IMR-90 (cell line): Measurements from ENCODE around the gene TFIP11. TPM values are rescaled to one million over a fixed set of nuclear protein-coding genes. Genes with fewer than 3 reads are reported as not detected.

Experiments
- ATAC-seq: fragments of 200-7000 bp; cut with Tn5 transposase; 2 replicates; pipeline ENCODE4 v1.9.1; 2020; ENCODE audit warnings: low read depth, mild to moderate bottlenecking, moderate library complexity
- BruUV-seq: library from RNA; stranded (reverse); fragments of 400-500 nt; replicated peaks from 2 replicates; lab custom pipeline; 2021; lab: Mats Ljungman, UMichigan
- CTCF ChIA-PET: fragments of 300-600 bp; formaldehyde crosslinking; extraction: SDS; loops from one replicate; lab custom pipeline; 2021; ENCODE audit warnings: antibody characterized with exemption; lab: Yijun Ruan, JAX
- POLR2A ChIA-PET: fragments of 300-600 bp; sonication (Branson Sonifier 250); formaldehyde crosslinking; loops from one replicate; lab custom pipeline; 2022; ENCODE audit warnings: antibody characterized with exemption; ENCODE audit not compliant: unreplicated experiment; lab: Charles Lee
- DNase-seq: peaks from one replicate; pipeline ENCODE4 v3.0.0; 2013
- H2AFZ ChIP-seq: replicated peaks from 2 replicates; pipeline ENCODE3; 2013; ENCODE audit warnings: low read length, mild to moderate bottlenecking; ENCODE audit not compliant: poor library complexity
- H2AK5ac ChIP-seq: 2 replicates; pipeline ENCODE4 v1.6.1; 2013; ENCODE audit warnings: low read depth, low read length, inconsistent platforms
- H2AK9ac ChIP-seq: replicated peaks from 2 replicates; pipeline ENCODE3; 2013; ENCODE audit warnings: mild to moderate bottlenecking, low read depth, low read length, moderate library complexity; ENCODE audit not compliant: poor library complexity
- H2BK120ac ChIP-seq: 2 replicates; pipeline ENCODE4 v1.6.1; 2013; ENCODE audit warnings: low read depth, low read length, inconsistent platforms
- H2BK15ac ChIP-seq: 3 replicates; pipeline ENCODE4 v1.6.1; 2013; ENCODE audit warnings: low read depth, low read length, inconsistent platforms
- H2BK20ac ChIP-seq: 2 replicates; pipeline ENCODE4 v1.6.1; 2013; ENCODE audit warnings: low read depth, mild to moderate bottlenecking, inconsistent platforms, low read length, moderate library complexity
- H2BK5ac ChIP-seq: 2 replicates; pipeline ENCODE4 v1.6.1; 2013; ENCODE audit warnings: mild to moderate bottlenecking, low read depth, low read length, inconsistent platforms; ENCODE audit not compliant: poor library complexity, severe bottlenecking
- H3K14ac ChIP-seq: replicated peaks from 2 replicates; pipeline ENCODE4 v1.6.1; 2013; ENCODE audit warnings: low read depth, low read length, inconsistent platforms
- H3K18ac ChIP-seq: 2 replicates; pipeline ENCODE4 v1.6.1; 2013; ENCODE audit warnings: low read depth, low read length, control low read depth
- H3K23ac ChIP-seq: 2 replicates; pipeline ENCODE4 v1.6.1; 2013; ENCODE audit warnings: low read depth, low read length, inconsistent platforms
- H3K27ac ChIP-seq: 2 replicates; pipeline ENCODE4 v1.5.1; 2013; ENCODE audit warnings: mild to moderate bottlenecking, control low read depth, low read length; ENCODE audit not compliant: insufficient read depth
- H3K27me3 ChIP-seq: 2 replicates; pipeline ENCODE4 v1.6.1; 2013; ENCODE audit warnings: low read length; ENCODE audit not compliant: control insufficient read depth, insufficient read depth
- H3K36me3 ChIP-seq: 2 replicates; pipeline ENCODE4 v1.6.1; 2013; ENCODE audit warnings: low read length, mixed read lengths; ENCODE audit not compliant: control insufficient read depth, insufficient read depth
- H3K4ac ChIP-seq: 2 replicates; pipeline ENCODE4 v1.6.1; 2013; ENCODE audit warnings: low read depth, low read length, inconsistent platforms
- H3K4me1 ChIP-seq: 2 replicates; pipeline ENCODE4 v1.6.1; 2013; ENCODE audit warnings: low read length, mixed read lengths; ENCODE audit not compliant: control insufficient read depth, insufficient read depth
- H3K4me2 ChIP-seq: 2 replicates; pipeline ENCODE4 v1.6.1; 2013; ENCODE audit warnings: low read depth, mild to moderate bottlenecking, control low read depth, low read length, moderate library complexity
- H3K4me3 ChIP-seq: 2 replicates; pipeline ENCODE4 v1.5.1; 2013; ENCODE audit warnings: low read depth, mild to moderate bottlenecking, control low read depth, low read length, moderate library complexity; ENCODE audit not compliant: insufficient read depth
- H3K56ac ChIP-seq: 2 replicates; pipeline ENCODE4 v1.6.1; 2013; ENCODE audit warnings: low read length, inconsistent platforms; ENCODE audit not compliant: insufficient read depth; ENCODE audit errors: extremely low read depth
- H3K79me1 ChIP-seq, 2 experiments: 2 replicates each; pipeline ENCODE4 v1.6.1; 2013; ENCODE audit warnings: low read length in 2 of 2, inconsistent platforms in 1 of 2, low read depth in 1 of 2
- H3K9ac ChIP-seq: 2 replicates; pipeline ENCODE4 v1.6.1; 2013; ENCODE audit warnings: low read depth, low read length, control low read depth
- H3K9me1 ChIP-seq: 2 replicates; pipeline ENCODE4 v1.6.1; 2013; ENCODE audit warnings: low read length, inconsistent platforms; ENCODE audit not compliant: insufficient read depth
- H3K9me3 ChIP-seq: 2 replicates; pipeline ENCODE4 v1.6.1; 2013; ENCODE audit warnings: low read length; ENCODE audit not compliant: control insufficient read depth, insufficient read depth
- H4K20me1 ChIP-seq: 2 replicates; pipeline ENCODE4 v1.6.1; 2013; ENCODE audit warnings: low read length, inconsistent platforms; ENCODE audit not compliant: insufficient read depth
- H4K5ac ChIP-seq: 2 replicates; pipeline ENCODE4 v1.6.1; 2013; ENCODE audit warnings: mild to moderate bottlenecking, low read depth, low read length, control low read depth
- H4K8ac ChIP-seq, 2 experiments: 2 replicates each; pipeline ENCODE4 v1.6.1; 2013; ENCODE audit warnings: low read depth in 2 of 2, low read length in 2 of 2, control low read depth in 1 of 2, inconsistent platforms in 1 of 2
- H4K91ac ChIP-seq: 2 replicates; pipeline ENCODE4 v1.6.1; 2013; ENCODE audit warnings: low read depth, low read length, inconsistent platforms; ENCODE audit not compliant: insufficient read depth
- BHLHE40 ChIP-seq: fragments of 150-350 bp; IDR thresholded peaks from 2 replicates; pipeline ENCODE4 v1.6.1; 2016; ENCODE audit warnings: mild to moderate bottlenecking, low read depth, low read length
- CEBPB ChIP-seq: IDR thresholded peaks from 2 replicates; pipeline ENCODE4 v1.6.1; 2012; ENCODE audit warnings: low read depth, low read length, improper control_type of control experiment
- CHD1 ChIP-seq: IDR thresholded peaks from 2 replicates; pipeline ENCODE4 v1.6.1; 2012; ENCODE audit warnings: low read depth, low read length, improper control_type of control experiment
- FOS ChIP-seq: fragments of 150-350 bp; IDR thresholded peaks from 2 replicates; pipeline ENCODE4 v1.6.1; 2016; ENCODE audit warnings: low read depth, low read length
- MAFK ChIP-seq: IDR thresholded peaks from 2 replicates; pipeline ENCODE4 v1.6.1; 2012; ENCODE audit warnings: low read depth, low read length, improper control_type of control experiment
- MAZ ChIP-seq: IDR thresholded peaks from 2 replicates; pipeline ENCODE4 v1.6.1; 2012; ENCODE audit warnings: low read depth, mild to moderate bottlenecking, low read length, improper control_type of control experiment, moderate library complexity, borderline replicate concordance
- MXI1 ChIP-seq: IDR thresholded peaks from 2 replicates; pipeline ENCODE4 v1.6.1; 2012; ENCODE audit warnings: low read depth, mild to moderate bottlenecking, low read length, moderate library complexity, borderline replicate concordance
- NFE2L2 ChIP-seq: fragments of 150-350 bp; IDR thresholded peaks from 2 replicates; pipeline ENCODE4 v1.6.1; 2016; ENCODE audit warnings: low read depth, mild to moderate bottlenecking, low read length
- POLR2A ChIP-seq: IDR thresholded peaks from 2 replicates; pipeline ENCODE4 v1.6.1; 2012; ENCODE audit warnings: mild to moderate bottlenecking, low read depth, low read length
- RAD21 ChIP-seq: IDR thresholded peaks from 2 replicates; pipeline ENCODE4 v1.6.1; 2012; ENCODE audit warnings: low read length, improper control_type of control experiment
- RCOR1 ChIP-seq: IDR thresholded peaks from 2 replicates; pipeline ENCODE4 v1.6.1; 2012; ENCODE audit warnings: mild to moderate bottlenecking, low read length, improper control_type of control experiment; ENCODE audit not compliant: insufficient replicate concordance
- RFX5 ChIP-seq: IDR thresholded peaks from 2 replicates; pipeline ENCODE4 v1.8.0; 2012; ENCODE audit warnings: low read depth, mild to moderate bottlenecking, low read length, moderate library complexity
- SMC3 ChIP-seq: fragments of 150-350 bp; IDR thresholded peaks from 2 replicates; pipeline ENCODE4 v1.6.1; 2016; ENCODE audit warnings: low read depth, mild to moderate bottlenecking, antibody characterized with exemption, low read length, moderate library complexity
- WGBS, 2 experiments: methylation state at CpG; one replicate each; pipeline versions ENCODE4 v1.1.5 to v1.1.7; 2013; ENCODE audit warnings: missing lambda C conversion rate in 2 of 2; ENCODE audit not compliant: insufficient read length in 1 of 2; ENCODE audit errors: extremely low coverage in 2 of 2; 5-methylcytosine and 5-hydroxymethylcytosine counted together
- dilution Hi-C: fragments of 300-500 bp; cut with HindIII; formaldehyde crosslinking; loops from one replicate; pipeline ENCODE4 v1.14.3; 2018; ENCODE audit warnings: low sequenced_read_pairs; ENCODE audit not compliant: unreplicated experiment
- in situ Hi-C: fragments of 300-500 bp; cut with MboI; formaldehyde crosslinking; loops from 3 replicates; pipeline ENCODE4 v1.14.3; 2019; ENCODE audit warnings: low sequenced_read_pairs, inconsistent platforms, mixed read lengths
- intact Hi-C: fragments of 100-400 bp; cut with micrococcal nuclease; formaldehyde crosslinking; loops from 2 replicates; pipeline ENCODE4 v1.10.0; 2022
- polyA plus RNA-seq, 3 experiments: library from polyadenylated mRNA; depleted of rRNA; stranded (reverse); fragments of >200 nt; gene quantifications; 2 replicates each; pipeline ENCODE4 v1.2.3, GENCODE V29; 2012; ENCODE audit warnings: low replicate concordance in 1 of 3
- total RNA-seq: library from RNA; depleted of rRNA; stranded (reverse); fragments of >200 nt; gene quantifications from 2 replicates; pipeline ENCODE4 v1.2.3, GENCODE V29; 2012
- TF ChIP-seq, protein P1 (sequence below): fragments of 150-350 bp; IDR thresholded peaks from 2 replicates; pipeline ENCODE4 v1.6.1; 2017; ENCODE audit warnings: mild to moderate bottlenecking, antibody characterized with exemption, low read length, low read depth
- TF ChIP-seq, protein P2 (sequence below): conservative IDR thresholded peaks from 2 replicates; pipeline ENCODE4 v1.5.1; 2012; ENCODE audit warnings: mild to moderate bottlenecking, low read depth, low read length, improper control_type of control experiment
- TF ChIP-seq, protein P3 (sequence below): fragments of 150-350 bp; IDR thresholded peaks from 2 replicates; pipeline ENCODE4 v1.6.1; 2016; ENCODE audit warnings: low read depth, mild to moderate bottlenecking, low read length, moderate library complexity, borderline replicate concordance

The TFIP11 gene
- total and polyA plus RNA-seq, 2 of the 4 experiments (the other 2 are of a cell fraction) = 22.5 to 43.2 TPM

DNA sequence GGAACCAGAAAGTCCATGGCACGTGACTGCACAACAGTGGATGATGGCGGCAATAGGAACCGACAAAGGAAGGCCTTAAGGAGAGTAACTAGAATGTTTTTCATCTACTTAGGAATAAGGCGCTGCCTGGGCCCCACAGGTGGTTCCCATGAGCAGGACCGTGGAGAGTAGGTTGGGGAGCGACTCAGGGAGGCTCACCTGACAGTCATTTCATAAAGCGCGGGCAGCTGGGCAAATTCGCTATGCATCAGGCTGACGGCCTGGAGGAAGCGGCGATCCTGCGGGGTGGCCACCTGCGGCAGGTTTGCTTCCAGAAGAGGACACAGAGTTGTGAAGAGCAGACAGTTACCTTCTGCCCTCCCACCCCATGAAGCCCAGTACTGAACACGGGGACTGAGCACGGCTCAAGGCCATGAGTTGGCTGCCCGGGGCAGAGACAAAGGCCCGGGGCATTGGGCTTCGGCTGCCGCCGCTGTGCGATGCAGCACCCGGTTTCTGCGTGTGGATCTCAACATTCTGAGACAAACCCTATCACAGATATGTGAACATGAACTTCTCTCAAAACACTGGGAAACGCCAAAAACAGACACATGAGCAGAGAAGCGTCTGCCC lies 54.5 kb downstream of the TFIP11 start:
- Histone ChIP-seq H3K56ac (no peak overlapping the region), H4K8ac (no peak overlapping the region), H2BK15ac (no peak overlapping the region), H3K79me1 (peaks cover 3 to 15% of the 10 kb centered on the region in 2 experiments), H3K4me2 (no peak overlapping the region), H3K9me1 (no peaks in the 10 kb centered on the region), H3K27me3 (no peaks in the 10 kb centered on the region), H4K20me1 (0 out of 2 replicates have a peak, but pooled peaks cover 6% of the 10 kb centered on the region), H2AFZ (no peak overlapping the region), H3K27ac (no peak overlapping the region), H3K23ac (no peak overlapping the region), H3K9ac (no peak overlapping the region), H2BK20ac (no peak overlapping the region), H4K91ac (no peak overlapping the region), H3K4ac (no peak overlapping the region), H3K36me3 (peaks cover 37% of the 10 kb centered on the region), H2AK5ac (no peak overlapping the region), H3K18ac (no peak overlapping the region), H2AK9ac (no peak overlapping the region), H3K14ac (no peak overlapping the region), H3K9me3 (no peaks in the 10 kb centered on the region), H4K5ac (no peak overlapping the region), H2BK120ac (no peak overlapping the region), H2BK5ac (no peak overlapping the region), H3K4me1 (no peaks in the 10 kb centered on the region), H3K4me3 (no peak overlapping the region)
- DNase-seq = no peak
- CTCF ChIA-PET = no interaction called here
- TF ChIP-seq MAFK (no peak), MAZ (no peak), RCOR1 (no peak), FOS (no peak), RFX5 (no peak), POLR2A (no peak), NFE2L2 (no peak), SMC3 (no peak), MXI1 (no peak), RAD21 (no peak), CHD1 (no peak), BHLHE40 (no peak), CEBPB (no peak)
- TF ChIP-seq, protein P1, sequence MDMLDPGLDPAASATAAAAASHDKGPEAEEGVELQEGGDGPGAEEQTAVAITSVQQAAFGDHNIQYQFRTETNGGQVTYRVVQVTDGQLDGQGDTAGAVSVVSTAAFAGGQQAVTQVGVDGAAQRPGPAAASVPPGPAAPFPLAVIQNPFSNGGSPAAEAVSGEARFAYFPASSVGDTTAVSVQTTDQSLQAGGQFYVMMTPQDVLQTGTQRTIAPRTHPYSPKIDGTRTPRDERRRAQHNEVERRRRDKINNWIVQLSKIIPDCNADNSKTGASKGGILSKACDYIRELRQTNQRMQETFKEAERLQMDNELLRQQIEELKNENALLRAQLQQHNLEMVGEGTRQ = no peak
- TF ChIP-seq, protein P2, sequence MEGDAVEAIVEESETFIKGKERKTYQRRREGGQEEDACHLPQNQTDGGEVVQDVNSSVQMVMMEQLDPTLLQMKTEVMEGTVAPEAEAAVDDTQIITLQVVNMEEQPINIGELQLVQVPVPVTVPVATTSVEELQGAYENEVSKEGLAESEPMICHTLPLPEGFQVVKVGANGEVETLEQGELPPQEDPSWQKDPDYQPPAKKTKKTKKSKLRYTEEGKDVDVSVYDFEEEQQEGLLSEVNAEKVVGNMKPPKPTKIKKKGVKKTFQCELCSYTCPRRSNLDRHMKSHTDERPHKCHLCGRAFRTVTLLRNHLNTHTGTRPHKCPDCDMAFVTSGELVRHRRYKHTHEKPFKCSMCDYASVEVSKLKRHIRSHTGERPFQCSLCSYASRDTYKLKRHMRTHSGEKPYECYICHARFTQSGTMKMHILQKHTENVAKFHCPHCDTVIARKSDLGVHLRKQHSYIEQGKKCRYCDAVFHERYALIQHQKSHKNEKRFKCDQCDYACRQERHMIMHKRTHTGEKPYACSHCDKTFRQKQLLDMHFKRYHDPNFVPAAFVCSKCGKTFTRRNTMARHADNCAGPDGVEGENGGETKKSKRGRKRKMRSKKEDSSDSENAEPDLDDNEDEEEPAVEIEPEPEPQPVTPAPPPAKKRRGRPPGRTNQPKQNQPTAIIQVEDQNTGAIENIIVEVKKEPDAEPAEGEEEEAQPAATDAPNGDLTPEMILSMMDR = no peak
- TF ChIP-seq, protein P3, sequence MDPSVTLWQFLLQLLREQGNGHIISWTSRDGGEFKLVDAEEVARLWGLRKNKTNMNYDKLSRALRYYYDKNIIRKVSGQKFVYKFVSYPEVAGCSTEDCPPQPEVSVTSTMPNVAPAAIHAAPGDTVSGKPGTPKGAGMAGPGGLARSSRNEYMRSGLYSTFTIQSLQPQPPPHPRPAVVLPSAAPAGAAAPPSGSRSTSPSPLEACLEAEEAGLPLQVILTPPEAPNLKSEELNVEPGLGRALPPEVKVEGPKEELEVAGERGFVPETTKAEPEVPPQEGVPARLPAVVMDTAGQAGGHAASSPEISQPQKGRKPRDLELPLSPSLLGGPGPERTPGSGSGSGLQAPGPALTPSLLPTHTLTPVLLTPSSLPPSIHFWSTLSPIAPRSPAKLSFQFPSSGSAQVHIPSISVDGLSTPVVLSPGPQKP = no peak
- intact Hi-C loops (no loop called here), dilution Hi-C loops (no loop called here), in situ Hi-C loops (no loop called here)
- no peak for ATAC-seq
- 97% methylated on average over 5 of the region's 26 CpGs; no CpG with 5 or more reads in 1 of the 2 experiments for WGBS, 2 experiments
- POLR2A ChIA-PET = no interaction called here
- BruUV-seq = no TSS peak
